ENCODE results near the gene HCN1. TPM values are rescaled to one million over a fixed set of nuclear protein-coding genes. Genes with fewer than 3 reads are reported as not detected.

The HCN1 gene
- total and polyA plus RNA-seq, 2 of the 8 experiments (the other 6 are each of a cell fraction or from before 2014, with no cell fraction given) = 1.1 to 6.7 TPM

DNA sequence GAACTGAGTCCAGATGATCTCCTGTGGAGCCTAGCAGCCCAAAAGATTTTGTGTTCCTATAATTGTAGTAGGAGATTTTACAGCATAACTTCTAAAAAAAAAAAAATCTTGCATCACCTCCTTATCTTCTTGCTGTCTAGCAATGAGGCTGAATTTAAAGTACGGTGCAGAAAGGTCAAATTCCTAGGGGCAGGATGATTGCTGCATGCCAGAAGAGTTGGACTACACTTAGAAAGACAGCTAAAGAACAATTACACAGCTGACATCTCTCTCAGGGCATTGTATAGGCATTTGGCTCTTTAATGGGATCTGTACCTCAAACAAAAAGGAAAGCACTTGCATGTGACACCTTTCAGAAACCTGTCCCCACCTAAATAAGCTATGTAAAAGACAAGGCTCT is 443.2 kb downstream of the HCN1 start:
- no peak overlapping the region for H2AK5ac ChIP-seq (ENCODE audit: low read depth, low read length)
- ChIA-PET CTCF (ENCODE audit: partially characterized antibody) (no interaction called here), POLR2A (ENCODE audit: partially characterized antibody) (interaction anchor here (1.2 kb wide), 1 partner anchor 48 kb away, joined by 3 read pairs; no protein-coding TSS in a partner anchor)
- H3K18ac ChIP-seq (ENCODE audit: extremely low read depth, low read length) = no peak overlapping the region
- no peak overlapping the region for H2BK120ac ChIP-seq (replicated peaks; ENCODE audit: low read depth, low read length)
- H4K5ac ChIP-seq (ENCODE audit: insufficient read length, low read depth, low read length) = no peak overlapping the region
- H3K79me1 ChIP-seq (ENCODE audit: low read depth, low read length) = no peaks in the 10 kb centered on the region
- H3K23me2 ChIP-seq (ENCODE audit: low read depth, low read length) = no peaks in the 10 kb centered on the region
- H4K20me1 ChIP-seq (replicated peaks in 1 of 2; ENCODE audit: control insufficient read depth in 1 of 2, insufficient read depth in 2 of 2, low read length in 2 of 2) = no peaks in the 10 kb centered on the region
- no peak overlapping the region for H3K27ac ChIP-seq (ENCODE audit: low read depth, low read length)
- no peak overlapping the region for H3K4ac ChIP-seq (replicated peaks; ENCODE audit: insufficient read length, low read depth, low read length)
- H2BK15ac ChIP-seq (ENCODE audit: low read length) = no peak overlapping the region
- no peak overlapping the region for H4K91ac ChIP-seq (replicated peaks; ENCODE audit: insufficient read length, low read length)
- H3K4me2 ChIP-seq (ENCODE audit: insufficient read depth in 1 of 2, low read depth in 2 of 2, low read length in 2 of 2) = no peak overlapping the region
- 83% methylated on average over 1 of the region's 1 CpG; no CpG with 5 or more reads in 1 of the 2 experiments for WGBS, 2 experiments (ENCODE audit: extremely low coverage in 1 of 2, insufficient coverage in 1 of 2, insufficient read length in 1 of 2, insufficient replicate concordance in 2 of 2, low coverage in 1 of 2, low lambda C conversion rate in 2 of 2, missing lambda C conversion rate in 1 of 2)
- H3K56ac ChIP-seq (replicated peaks; ENCODE audit: insufficient read length, low read depth, low read length) = no peak overlapping the region
- H4K8ac ChIP-seq (ENCODE audit: extremely low read depth, insufficient read depth, low read length) = no peak overlapping the region
- H3K9ac ChIP-seq (replicated peaks in 1 of 4; ENCODE audit: extremely low read depth in 1 of 4, low read depth in 3 of 4, low read length in 3 of 4) = no peak overlapping the region
- H2BK20ac ChIP-seq (ENCODE audit: low read length) = no peak overlapping the region
- no peak overlapping the region for H2BK12ac ChIP-seq (ENCODE audit: low read depth, low read length)
- H3K4me3 ChIP-seq (ENCODE audit: extremely low read depth in 1 of 4, insufficient read depth in 2 of 4, low read depth in 3 of 4, low read length in 4 of 4) = no peak overlapping the region
- H3K79me2 ChIP-seq (ENCODE audit: control insufficient read depth in 1 of 2, insufficient read depth in 2 of 2, low read length in 2 of 2) = no peaks in the 10 kb centered on the region
- no peaks in the 10 kb centered on the region for H3K27me3 ChIP-seq (replicated peaks in 1 of 4; ENCODE audit: control insufficient read depth in 3 of 4, extremely low read depth in 1 of 4, insufficient read depth in 3 of 4, low read length in 3 of 4)
- no peak overlapping the region for H3K14ac ChIP-seq (ENCODE audit: insufficient read length)
- no peaks in the 10 kb centered on the region; a peak in 1 of 8 replicates for H3K36me3 ChIP-seq (ENCODE audit: control insufficient read depth in 2 of 4, insufficient read depth in 4 of 4, low read length in 3 of 4)
- H3K23ac ChIP-seq (ENCODE audit: insufficient read length) = no peak overlapping the region
- FAIRE-seq (no peak), DNase-seq (ENCODE audit: low read depth in 1 of 2, low spot score in 2 of 2) (no peak)
- no peak overlapping the region for H2AFZ ChIP-seq (ENCODE audit: low read length)
- no peaks in the 10 kb centered on the region for H3K4me1 ChIP-seq (replicated peaks in 1 of 4; ENCODE audit: control insufficient read depth in 3 of 4, insufficient read depth in 4 of 4, low read length in 3 of 4)
- no peak overlapping the region for H2BK5ac ChIP-seq (ENCODE audit: low read depth, low read length)
- peaks cover 0 to 4% of the 10 kb centered on the region in 2 experiments; a peak in 2 of 4 replicates for H3K9me3 ChIP-seq (ENCODE audit: insufficient read depth in 2 of 2, low read depth in 1 of 2, low read length in 1 of 2)
- TF ChIP-seq SRF (IDR thresholded peaks at IDR 0.05; ENCODE audit: low read depth, low read length) = no peak
- TF ChIP-seq GABPA (IDR thresholded peaks at IDR 0.05; ENCODE audit: borderline replicate concordance, insufficient read depth, low read length) = no peak
- TF ChIP-seq EGR1 (IDR thresholded peaks at IDR 0.05; ENCODE audit: borderline replicate concordance, low read depth, low read length) = no peak
- TF ChIP-seq BACH1 (IDR thresholded peaks at IDR 0.05; ENCODE audit: low read length) = no peak
- no peak for TF ChIP-seq MAFK (IDR thresholded peaks at IDR 0.05; ENCODE audit: low read depth, low read length)
- TF ChIP-seq SAP30 (IDR thresholded peaks at IDR 0.05; ENCODE audit: insufficient read depth, insufficient replicate concordance, low read length) = no peak
- TF ChIP-seq POLR2AphosphoS5 (IDR thresholded peaks at IDR 0.05; ENCODE audit: low read depth, low read length) = no peak
- TF ChIP-seq POLR2A (IDR thresholded peaks at IDR 0.05; ENCODE audit: control extremely low read depth in 1 of 2, low read depth in 2 of 2, low read length in 2 of 2) = no peak
- TF ChIP-seq USF2 (IDR thresholded peaks at IDR 0.05; ENCODE audit: low read length) = no peak
- TF ChIP-seq KDM4A (IDR thresholded peaks at IDR 0.05; ENCODE audit: low read depth, low read length, severe bottlenecking) = no peak
- TF ChIP-seq SUZ12 (IDR thresholded peaks at IDR 0.05; ENCODE audit: low read length) = no peak
- no peak for TF ChIP-seq GTF2F1 (IDR thresholded peaks at IDR 0.05; ENCODE audit: borderline replicate concordance, low read depth, low read length)

Measured in H1 (cell line).